ENCODE results near the gene CHCHD10. TPM values are rescaled to one million over a fixed set of nuclear protein-coding genes. Genes with fewer than 3 reads are reported as not detected.

The CHCHD10 gene
- total and polyA plus RNA-seq, 8 donors = 30.6 to 134 (median 56.1) TPM

- ATAC-seq (no peak), FAIRE-seq (no peak), DNase-seq (no peak)
- TF ChIP-seq CTCF (IDR thresholded peaks at IDR 0.05) = no peak
- intact Hi-C loops (cut with DNase I) = no loop called here
- H3K4me1 ChIP-seq = no peaks in the 10 kb centered on the region
- no peak overlapping the region for H3K4me3 ChIP-seq
- WGBS, 2 donors = 94 to 97% methylated on average over 4 of the region's 4 CpGs
- H3K36me3 ChIP-seq = peaks cover 0 to 37% (median 8%) of the 10 kb centered on the region in 3 donors
- no peaks in the 10 kb centered on the region for H3K9me3 ChIP-seq
- H3K27me3 ChIP-seq = no peaks in the 10 kb centered on the region
- H3K27ac ChIP-seq = no peak overlapping the region
These were observed 44.6 kb upstream of the CHCHD10 start for GRCh38 chr22:23812378-23812777.

DNA sequence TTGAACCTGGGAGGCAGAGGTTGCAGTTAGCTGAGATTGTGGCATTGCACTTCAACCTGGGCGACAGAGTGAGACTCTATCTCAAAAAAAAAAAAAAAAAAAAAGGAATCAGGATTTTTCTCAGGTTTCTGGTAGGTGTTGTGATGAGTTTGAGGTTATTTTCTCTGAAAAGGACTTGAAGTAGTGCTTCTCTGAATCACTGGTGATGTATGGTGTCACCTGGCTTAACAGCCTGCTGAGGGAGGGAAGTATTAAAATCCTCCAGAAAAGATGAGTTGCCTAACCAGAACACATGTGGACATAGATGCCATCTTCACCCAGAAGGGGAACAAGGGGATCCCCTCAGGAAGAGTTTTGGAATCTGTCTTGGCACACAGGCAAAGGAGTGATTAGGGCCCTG lies 39.1 kb upstream of the CHCHD10 start:
- 97 to 100% methylated on average over 1 of the region's 1 CpG for WGBS, 2 donors
- intact Hi-C loops (cut with DNase I) = no loop called here
- ATAC-seq (no peak), FAIRE-seq (no peak), DNase-seq (no peak)
- H3K27ac ChIP-seq = no peak overlapping the region
- TF ChIP-seq CTCF (IDR thresholded peaks at IDR 0.05) = no peak
- no peaks in the 10 kb centered on the region for H3K9me3 ChIP-seq
- H3K4me3 ChIP-seq = no peak overlapping the region
- no peaks in the 10 kb centered on the region for H3K27me3 ChIP-seq
- no peaks in the 10 kb centered on the region for H3K4me1 ChIP-seq
- peaks cover 0 to 41% (median 14%) of the 10 kb centered on the region in 3 donors for H3K36me3 ChIP-seq

DNA sequence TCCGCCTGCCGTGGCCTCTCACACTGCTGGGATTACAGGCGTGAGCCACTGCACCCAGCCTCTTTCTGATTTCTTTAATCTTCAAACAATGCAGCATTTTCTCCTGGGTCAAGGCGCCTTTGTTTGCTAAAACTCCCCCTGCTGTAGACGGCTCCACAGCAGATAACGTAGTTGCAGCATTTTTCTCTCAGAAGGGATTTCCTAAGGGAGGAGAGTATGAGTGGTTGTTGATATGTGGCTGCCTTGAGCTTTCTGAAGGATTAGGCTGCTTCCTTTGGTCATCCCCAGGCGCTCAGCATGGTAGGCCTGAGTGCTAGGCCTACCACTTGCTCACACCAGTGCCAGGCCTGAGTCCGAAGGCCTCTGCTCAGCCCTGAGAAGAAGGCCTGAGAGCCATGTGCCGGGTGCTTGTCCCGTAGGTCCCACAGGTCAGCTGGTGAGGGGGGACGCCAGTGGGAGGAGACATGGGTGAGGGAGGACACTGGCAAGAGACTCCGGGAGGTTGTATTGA lies 37.1 kb upstream of the CHCHD10 start:
- intact Hi-C loops (cut with DNase I) = no loop called here
- TF ChIP-seq CTCF (IDR thresholded peaks at IDR 0.05) = no peak
- Histone ChIP-seq H3K9me3 (no peaks in the 10 kb centered on the region), H3K4me3 (no peak overlapping the region), H3K36me3 (peaks cover 0 to 56% (median 26%) of the 10 kb centered on the region in 3 donors), H3K4me1 (no peaks in the 10 kb centered on the region), H3K27me3 (no peaks in the 10 kb centered on the region), H3K27ac (no peak overlapping the region)
- DNase-seq = no peak
- FAIRE-seq = no peak
- ATAC-seq = no peak
- WGBS, 2 donors = 77 to 86% methylated on average over 12 of the region's 12 CpGs

DNA sequence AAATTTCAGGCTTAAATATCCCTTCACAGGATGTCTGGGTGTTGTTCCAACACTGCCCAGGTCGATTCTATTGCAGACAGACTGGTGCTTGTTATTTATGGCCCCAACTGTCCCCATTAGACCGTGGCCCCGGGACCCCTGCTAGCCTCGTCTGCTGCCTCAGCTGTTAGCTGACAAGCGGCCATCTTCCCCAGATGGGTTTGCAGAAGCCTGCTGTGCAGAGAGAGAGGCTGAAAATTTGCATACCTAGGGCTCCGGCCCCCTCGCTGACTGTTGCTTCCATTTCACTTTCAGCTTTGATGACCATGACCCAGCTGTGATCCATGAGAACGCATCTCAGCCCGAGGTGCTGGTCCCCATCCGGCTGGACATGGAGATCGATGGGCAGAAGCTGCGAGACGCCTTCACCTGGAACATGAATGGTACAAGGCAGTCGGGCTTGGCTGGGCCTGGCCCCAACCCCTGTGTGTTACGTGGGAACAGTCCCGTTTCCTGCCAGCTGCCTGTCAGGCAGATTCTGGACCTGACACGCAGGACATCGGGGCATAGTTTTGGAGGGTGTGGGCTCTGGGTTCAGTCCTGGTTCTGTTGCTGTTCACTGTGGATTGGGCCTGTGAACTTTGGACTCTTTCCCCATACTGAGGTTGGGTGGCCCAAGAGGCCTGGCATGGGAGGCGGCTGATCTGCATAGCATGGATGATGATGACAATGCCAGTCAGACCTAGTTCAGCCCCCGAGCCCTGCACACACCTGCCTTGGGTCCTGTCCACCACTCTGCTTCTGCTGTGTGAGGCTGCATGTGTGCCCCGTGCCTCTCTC lies 35.4 kb upstream of the CHCHD10 start:
- H3K27me3 ChIP-seq = no peaks in the 10 kb centered on the region
- no peak for DNase-seq

More for the DNA sequence above, 35.4 kb upstream of the CHCHD10 start:
- peak in 1 of 4 donors; percentile 13 for ATAC-seq
- Histone ChIP-seq H3K27ac (no peak overlapping the region), H3K4me3 (no peak overlapping the region), H3K9me3 (no peaks in the 10 kb centered on the region), H3K36me3 (peaks cover 0 to 61% (median 26%) of the 10 kb centered on the region in 3 donors), H3K4me1 (no peaks in the 10 kb centered on the region)
- no peak for FAIRE-seq
- WGBS, 2 donors = 81 to 90% methylated on average over 21 of the region's 21 CpGs
- intact Hi-C loops (cut with DNase I) = no loop called here
- no peak for TF ChIP-seq CTCF (IDR thresholded peaks at IDR 0.05)
